GOT3 (cell line): ENCODE measurements around the gene TACR1.
"Not testable (repeated sequence)": the region's sequence is repeated elsewhere in the genome, so short reads cannot be mapped to it uniquely, and the experiment has no call there.

Experiments used
- DNase-seq: peaks from one replicate; lab custom pipeline; 2025; ENCODE audit warnings: mixed read lengths; lab: John Stamatoyannopoulos, UW

The TACR1 gene

DNA sequence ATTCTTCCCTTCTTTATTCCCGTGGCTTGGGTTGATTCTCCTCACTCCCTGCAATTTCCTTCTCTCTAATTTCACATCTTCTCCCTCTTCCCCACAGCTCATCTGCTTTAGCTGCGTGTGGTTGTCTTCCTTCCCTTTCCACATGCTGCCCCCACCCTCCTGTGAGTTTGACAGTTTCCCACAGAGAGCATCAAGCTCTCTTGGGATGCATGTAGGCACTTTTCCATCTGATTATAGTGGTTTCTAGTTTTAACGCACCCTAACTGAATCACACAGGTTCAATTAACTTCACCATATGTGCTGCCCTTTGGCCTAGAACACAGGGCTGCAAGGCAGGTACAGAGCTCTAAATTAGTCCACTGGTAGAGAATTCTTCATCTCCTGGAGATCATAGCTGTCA is 110.5 kb downstream of the TACR1 start:
- DNase-seq = no peak

DNA sequence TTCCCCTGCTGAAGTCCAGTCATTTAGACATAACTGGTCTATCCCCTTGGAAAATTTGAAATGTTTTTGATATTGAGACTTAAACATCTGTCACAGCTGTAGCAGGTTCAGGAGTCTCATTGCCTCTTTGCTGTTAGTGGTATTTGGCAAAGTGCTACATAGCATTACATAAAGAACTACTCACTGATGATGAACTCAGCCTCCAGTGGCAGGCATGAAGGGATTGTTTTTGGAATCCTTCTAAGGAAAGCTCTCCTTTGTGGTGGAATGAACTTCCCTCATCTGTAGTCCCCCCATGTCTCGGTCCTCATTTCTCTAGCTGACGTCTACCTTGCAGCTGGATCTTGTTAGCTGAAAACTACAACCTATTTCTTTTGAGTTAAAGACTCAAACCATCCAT is 111.6 kb downstream of the TACR1 start:
- DNase-seq = no peak

DNA sequence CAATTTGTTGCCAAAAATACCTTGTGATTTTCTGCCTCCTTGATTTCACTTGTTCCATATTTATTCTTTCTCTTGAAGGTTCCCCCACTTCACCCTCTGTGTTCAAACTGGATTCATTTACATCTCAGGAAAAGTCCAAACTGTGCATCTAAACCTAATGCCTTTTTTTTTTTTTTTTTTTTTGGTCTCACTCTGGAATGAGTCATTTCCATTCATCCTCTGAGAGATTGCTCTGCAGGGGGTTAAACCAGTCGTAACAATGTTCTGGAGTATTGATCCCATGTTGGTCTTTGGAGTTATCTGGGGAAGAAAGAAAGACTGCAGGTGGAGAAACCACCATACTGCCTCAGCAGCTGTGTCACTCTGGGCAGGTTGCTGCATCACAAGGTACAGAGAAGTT is 119.7 kb downstream of the TACR1 start:
- DNase-seq = no peak

DNA sequence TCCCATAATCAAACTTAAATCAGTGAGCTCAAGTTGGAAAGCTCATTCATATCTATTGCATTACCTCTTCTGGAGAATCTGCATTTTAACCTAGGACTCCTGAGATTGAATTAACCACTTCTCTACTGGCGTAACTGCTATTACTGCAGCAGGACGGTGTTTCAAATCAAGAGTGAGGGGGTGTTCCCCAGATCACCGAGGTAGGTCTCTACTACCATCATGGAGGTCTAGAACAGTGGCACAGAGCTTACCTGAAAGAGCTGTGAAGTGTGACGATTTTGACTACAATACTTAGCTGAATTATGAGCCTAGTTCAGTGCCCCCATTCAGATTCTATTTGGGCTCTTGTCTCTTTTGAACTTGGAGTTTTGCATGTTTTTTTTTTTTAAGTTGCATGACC is 121.4 kb downstream of the TACR1 start:
- DNase-seq = no peak

DNA sequence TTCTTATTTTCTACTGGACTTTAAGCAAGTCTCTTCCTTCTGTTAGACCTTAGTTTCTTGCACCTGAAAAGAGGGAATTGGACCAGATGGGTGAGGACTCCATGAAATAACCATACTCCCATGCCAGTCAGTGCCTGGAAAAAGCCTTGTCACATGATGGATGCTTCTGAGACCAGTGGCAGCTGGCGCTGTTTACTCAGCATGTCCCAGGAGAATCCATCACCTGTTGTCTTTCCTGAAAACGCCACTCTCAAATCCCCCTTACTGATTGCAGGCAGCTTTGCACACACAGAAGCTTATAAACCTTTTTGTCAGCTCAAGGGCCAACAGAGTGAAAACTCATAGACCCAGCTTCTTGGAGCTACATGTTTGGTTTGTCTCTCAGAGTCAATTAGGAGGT is 123.2 kb downstream of the TACR1 start:
- no peak for DNase-seq

DNA sequence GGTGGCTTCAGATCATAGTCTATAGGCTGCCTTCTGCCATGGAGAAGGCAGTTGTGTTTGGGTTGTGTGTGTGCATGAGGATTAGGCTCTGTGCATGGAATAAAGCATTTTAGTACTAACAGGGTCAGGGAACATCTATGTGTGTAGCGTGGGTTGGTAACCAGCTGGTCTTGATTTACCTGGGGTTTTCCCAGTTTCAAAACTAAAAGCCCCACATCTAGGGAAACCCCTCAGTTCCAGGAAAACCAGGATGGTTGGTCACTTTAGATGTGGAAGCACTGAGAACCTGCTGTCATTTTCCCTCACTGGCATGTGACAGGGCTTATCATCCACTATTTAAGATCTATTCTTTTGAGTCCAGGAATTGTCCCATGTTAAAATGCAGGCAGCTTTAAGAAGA is 124.6 kb downstream of the TACR1 start:
- DNase-seq = no peak

DNA sequence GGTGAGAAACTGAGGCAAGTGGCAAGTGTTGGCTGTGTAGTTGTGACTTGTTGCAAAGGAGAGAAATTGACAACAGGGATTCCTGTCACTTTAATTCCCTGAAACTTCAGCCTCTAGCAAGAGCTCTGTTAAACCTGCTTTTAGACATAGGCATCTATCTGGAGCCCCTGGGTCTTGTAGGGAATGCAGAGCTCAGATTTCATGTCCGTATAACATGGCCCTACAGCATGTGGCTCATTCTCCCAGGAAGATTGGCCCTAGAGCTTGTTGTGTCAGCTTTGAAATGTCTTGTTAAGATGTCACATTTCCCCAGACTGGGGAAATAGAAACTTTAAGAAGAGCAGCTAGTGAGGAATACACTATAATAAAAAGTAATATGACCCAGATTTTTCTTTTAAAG is 125.1 kb downstream of the TACR1 start:
- DNase-seq = no peak

DNA sequence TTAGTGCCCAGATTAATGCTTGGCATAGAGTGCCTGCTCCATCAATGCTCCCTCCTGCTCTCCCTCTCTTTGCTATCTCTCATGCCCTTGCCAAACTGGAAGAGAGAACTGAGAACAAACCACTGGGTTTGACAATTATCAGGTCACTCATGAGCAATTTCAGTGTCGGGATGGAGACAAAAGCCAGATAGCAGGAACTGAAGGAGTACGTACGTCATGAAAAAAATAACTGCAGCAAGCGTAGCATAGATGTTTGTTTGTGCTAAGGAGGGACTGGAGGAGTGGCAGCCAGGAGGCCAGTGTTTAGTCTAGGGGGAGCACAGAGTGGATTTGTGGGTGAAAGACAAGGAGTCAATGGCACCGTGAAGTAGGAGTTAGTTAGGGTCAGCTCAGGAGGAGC is 127.6 kb downstream of the TACR1 start:
- DNase-seq = no peak

DNA sequence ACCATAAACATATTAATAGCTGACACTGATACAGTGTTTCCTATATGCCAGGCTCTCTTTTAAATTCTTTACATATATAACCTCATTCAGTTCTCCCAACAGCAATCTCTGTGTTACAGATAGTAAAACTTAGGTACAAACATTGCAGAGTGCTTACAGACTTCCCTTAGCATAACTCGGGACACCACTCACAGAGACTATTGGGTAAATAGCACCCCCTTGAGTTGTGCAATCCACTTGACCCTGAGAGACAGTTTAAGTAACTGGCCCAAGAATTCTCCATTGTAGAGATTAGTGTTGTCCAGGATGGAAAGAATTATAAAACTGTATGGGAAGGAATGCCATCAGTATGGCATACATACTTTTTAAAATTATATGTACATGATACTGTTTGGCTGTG is 130.8 kb downstream of the TACR1 start:
- no peak for DNase-seq

DNA sequence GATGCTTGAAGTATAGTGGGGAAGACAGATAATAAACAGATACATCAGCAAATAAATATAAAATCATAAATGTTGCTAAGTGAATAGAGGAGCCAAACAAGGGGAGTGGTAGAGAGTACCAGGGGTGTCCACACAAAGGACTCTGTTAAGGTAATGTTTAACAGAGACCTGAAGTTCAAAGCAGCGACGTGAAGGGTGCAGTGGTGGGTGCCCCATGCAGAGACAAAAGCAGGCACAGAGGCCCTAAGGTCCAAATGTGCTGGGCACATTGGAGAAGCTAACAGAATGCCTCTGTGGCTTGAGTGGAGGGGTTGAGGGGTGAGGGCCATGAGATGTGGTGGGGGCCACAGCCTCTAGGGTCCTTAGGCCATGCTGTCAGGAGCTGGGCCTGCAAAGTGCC is 131.8 kb downstream of the TACR1 start:
- no peak for DNase-seq

DNA sequence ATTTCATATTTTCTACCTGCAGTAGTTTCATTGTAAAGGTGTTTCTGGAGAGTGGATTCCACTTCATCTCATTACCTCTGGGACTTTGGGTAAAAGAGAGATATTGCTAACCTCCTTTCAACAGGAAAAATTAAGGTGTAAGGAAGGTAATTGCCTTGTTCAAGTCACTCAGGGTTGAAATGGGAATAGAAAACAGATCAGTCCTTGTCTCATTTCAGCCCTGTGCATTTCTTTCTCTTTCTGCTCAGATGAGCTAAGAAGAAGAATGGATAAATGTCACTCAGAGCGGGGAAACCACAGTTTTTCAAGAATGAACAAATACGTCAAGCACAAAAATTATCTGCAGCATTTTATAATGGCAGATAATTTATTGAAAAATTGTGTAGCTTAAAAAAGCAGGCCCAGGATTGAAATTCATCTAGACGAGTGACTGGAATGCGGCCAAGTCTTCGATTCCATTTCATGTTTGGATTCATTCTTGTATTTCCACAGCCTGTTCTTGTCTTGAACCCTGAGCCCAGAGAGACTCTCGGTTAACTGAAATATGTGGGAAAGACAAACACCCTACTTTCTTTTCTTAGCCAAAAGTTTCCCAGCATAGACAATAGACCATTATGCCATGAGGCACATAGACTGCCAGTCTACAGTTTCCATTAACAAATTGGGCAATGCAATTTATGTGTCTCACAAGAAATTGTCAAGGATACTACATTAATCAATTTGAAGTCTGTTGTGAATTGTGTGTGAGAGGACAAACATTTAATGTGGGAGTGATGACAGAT is 133.0 kb downstream of the TACR1 start:
- no peak for DNase-seq

DNA sequence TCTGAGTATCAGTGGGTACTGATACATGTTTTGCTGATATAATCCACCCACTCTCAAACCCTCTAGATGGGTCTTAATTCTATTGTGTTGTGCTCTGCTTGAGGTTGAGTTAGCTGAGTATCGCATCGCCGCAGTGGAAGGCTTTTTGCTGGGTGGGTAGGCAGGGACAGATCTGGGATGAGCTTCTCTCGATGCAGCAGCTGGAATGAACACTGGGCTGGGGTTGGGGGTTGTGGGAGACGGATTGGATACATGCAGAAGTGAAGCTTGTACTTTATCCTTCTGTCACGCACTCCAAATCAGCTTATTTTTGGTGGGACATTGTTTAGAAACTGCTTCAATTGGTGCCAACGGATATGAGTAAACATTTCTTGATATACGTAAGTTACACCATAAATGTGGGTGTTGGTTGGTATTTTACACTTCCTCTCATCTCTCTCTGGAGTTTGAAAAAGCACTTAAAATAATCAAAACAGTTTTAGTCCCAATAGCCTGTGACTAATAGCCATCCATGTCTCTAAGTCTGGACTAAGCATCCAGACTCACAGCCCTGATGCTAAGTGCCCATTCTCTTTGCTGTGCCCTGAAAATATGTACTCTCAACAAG is 133.8 kb downstream of the TACR1 start:
- DNase-seq = no peak

DNA sequence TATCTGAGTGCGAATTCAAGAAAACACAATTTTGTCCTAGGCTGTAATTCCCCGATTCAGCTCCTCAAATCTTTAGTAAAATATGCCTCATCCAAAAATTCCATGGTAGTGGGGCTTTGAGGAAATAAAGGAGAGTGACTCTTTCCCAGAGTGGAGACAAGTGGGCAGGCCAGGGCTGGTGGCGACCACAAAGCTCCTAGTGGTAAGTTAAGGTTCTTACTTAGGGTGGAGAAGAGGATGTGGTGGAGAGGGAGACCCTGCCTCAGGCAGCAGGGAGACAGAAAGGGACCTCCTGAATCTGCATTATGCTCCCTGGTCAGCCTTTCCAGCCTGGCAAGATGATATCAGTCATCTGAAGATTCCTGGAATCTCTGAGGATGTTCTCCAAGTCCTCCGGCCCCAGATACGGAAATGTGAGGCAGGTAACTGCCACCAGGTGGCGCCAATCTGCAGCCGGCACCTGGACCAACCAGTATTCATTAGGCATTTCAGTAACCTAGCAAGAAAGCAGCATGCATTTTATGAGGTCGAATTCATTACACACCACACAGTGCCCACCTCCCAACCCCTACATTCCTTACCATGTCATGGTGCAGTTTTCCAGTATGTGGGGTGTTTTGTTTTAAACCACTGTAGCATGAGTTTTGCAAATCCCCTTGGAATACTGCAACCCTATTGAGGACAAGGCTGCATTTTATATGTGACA is 134.5 kb downstream of the TACR1 start:
- DNase-seq = no peak

DNA sequence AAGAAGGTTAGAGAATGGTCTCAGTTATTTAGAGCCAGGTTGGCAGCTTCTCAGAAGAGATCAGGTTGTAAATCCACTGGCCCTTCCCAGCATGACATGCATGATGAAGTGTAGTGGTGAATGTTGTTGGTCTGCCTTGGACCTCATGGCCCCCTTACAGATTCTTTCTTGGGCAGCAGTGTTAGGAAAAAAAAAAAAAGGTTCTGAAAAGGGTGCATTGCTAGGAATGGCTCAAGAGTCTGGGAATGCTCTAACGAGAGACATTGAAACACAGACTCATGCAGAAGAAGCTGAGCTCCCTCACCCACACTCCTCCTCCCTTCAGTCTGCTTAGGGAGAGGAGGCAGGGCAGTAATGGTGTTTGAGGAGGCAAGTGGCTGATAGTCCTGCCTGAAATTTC is 135.4 kb downstream of the TACR1 start:
- DNase-seq = no peak

DNA sequence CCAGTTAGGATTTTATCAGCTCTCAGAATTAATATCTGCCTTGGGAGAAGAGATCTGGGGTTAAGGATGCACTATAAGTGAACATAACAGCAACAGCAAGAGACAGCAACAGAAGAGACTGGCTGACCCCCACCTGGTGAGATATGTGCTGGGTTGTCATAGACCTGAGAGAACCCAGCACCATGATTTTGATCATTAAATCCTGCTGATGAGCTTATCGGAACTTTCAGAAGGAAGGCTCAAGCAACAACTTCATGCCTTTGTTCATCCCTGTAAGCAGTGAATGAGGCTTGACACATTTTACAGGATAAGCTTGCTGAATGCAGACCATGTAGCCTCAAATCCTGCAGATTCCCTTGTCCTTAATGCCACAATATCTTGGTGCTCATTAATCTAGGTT is 140.9 kb downstream of the TACR1 start:
- DNase-seq = no peak

DNA sequence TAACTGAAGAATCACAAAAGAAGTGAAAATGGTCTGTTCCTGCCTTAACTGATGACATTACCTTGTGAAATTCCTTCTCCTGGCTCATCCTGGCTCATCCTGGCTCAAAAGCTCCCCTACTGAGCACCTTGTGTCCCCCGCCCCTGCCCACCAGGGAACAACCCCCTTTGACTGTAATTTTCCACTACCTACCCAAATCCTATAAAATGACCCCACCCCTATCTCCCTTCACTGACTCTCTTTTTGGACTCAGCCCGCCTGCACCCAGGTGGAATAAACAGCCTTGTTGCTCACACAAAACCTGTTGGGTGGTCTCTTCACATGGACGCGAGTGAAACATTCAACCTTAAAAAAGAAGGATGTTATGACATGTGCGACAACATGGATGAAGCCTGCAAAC is 142.2 kb downstream of the TACR1 start:
- DNase-seq = not testable (repeated sequence)

DNA sequence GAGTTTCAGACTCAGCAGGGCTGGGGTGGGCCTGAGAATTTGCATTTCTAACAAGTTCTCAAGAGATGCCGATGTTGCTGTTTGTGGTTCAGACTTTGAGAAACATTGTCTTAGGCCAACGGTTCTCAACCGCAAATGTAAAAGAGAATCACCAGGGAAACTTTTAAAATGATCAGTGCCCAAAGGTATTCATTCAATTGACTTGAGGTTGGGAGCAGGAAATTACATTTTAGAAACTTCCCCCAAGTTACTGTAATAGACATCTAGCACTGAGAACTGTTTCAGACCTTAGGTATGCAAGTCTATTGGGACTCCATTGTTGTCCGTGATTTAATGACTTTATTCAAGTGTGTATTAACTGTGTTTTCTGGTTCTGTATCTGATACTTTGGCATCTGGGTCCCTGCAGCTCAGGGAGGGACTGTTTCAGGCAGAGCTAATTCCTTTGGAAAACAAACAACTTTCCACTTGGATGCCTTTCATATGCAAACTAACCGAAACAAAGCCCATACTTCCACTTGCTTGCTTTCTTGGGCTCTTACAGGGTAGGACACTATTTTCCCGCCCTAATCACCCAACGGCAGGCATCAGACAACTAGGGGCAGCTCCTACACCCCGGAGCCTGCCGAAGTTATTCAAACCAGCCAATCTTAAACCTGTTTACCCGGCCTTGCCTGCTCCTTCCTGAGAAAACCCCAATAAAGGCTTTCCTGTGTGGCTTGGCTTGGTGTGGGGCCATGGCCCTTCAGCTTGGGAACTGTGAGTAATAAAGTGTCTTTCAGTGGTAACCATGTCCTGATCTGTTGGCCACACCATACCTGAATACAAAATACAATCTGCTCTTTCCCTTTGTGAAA is 143.3 kb downstream of the TACR1 start:
- DNase-seq = no peak

DNA sequence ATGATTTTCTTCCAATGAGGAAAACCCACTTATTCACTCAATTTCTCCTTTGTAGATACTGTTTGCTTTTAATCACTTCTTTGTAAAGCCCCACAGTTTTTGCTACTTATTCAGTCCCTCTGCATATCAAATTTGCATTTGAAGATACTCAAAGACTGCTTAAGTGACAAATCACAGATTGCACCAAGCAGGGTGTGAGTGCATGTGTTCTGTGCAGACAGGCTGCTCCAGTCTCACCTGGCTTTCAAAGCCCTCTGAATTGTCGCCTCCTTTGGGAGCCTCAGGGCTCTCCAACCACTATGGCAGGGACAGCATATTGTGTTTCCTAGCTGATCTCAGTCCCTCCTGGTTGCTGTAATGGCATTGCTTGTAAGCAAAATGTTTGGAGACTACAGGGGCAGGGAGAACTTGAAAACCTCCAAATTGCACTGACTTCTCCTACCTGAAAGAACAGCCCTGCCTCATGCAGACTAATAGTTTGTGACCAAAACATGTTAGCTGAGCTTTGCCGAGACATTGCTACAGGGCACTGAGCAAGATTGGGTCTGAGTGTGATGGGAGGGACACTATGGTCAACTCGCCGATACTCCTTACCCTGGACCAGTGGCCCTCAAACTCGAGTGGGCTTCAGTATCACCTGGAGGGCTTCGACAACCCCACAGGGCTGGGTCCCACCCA is 144.0 kb downstream of the TACR1 start:
- no peak for DNase-seq

DNA sequence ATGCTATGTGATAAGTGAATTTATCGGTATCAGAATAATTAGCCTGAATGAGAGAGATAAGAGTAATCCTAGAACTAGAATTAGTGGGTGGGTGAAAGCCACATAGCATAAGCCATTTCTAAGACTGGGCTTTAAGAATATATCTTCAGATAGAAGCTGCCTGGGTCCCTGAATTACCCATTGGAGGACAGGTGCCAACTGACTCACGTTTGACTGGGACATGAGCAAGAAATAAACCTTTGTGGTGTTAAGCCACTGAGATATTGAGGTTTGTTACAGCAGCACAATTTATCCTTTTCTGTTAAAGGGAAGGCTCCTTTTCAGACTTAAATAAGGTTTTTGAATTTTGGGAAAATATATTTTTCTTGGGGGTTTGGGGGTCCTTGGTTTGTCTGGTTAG is 145.0 kb downstream of the TACR1 start:
- DNase-seq = no peak

DNA sequence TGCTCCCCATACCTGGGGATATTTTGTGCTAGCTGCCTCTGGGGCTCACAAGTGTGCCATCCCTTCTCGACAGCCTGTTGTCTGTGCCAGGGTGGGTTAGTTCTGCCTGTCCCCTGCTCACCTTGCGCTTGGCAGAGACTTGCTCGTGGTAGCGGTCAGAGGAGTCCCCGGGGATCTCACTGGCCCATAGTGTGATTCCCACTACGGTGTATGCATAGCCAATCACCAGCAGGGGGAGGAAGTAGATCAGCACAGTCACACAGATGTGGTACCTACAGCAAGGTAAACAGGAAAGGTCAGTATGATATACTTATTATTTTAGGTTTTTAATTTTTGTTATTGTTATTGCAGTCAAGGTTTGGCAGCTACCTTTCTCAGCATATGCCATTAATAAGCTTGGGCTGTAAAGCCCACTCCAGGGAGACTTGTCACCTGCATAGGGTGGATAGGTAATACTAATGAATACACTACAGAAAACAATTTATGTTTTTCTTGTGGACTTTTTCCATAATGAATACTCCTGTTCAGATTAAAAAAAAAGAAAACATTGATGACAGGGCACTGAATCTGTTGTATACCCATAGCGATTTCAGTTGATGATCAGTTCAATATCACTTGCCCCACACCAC is 145.7 kb downstream of the TACR1 start:
- DNase-seq = no peak

DNA sequence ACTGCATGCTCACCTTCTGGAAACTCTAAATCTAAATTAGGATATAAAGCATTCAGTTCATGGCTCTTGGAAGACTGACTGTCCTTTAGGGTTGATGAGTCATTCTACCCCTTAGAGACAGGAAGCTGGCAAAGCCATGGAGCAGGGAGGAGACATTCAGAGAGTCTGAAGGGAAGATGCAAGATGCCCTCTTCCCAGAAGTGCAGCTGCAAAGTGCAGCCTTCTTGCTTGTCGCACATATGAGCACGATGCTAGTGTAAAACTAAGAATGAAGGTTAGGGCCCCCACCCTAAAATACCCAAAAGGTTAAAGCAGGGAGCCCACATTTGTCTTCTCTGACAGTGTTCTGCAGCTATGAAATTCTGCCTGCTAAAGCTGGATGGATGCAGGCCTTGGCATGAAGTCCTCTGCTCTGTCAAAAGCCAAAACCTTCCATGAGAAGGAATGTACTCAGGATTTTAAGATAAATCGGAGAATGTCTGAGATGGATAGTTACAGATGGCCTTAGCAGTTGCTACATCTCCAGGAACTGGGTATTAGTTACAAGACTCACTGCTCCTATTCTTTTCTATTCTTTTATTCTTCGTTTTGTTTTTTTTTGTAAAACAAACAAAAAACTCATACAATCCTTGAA is 151.2 kb downstream of the TACR1 start:
- no peak for DNase-seq
